WTC11 (cell line): ENCODE measurements around the gene PCDH9. TPM values are rescaled to one million over a fixed set of nuclear protein-coding genes. Genes with fewer than 3 reads are reported as not detected.

Experiments used
- ATAC-seq: fragments of 200-7000 bp; cut with Tn5 transposase; 2 replicates; pipeline ENCODE4 v1.10.0; 2021; ENCODE audit warnings: mild to moderate bottlenecking, moderate library complexity
- CTCF ChIA-PET: fragments of 300-600 bp; sonication (Branson Sonifier 250); formaldehyde crosslinking; loops from one replicate; lab custom pipeline; 2021; ENCODE audit warnings: antibody characterized with exemption; lab: Charles Lee
- POLR2A ChIA-PET: fragments of 350-600 bp; sonication (Branson Sonifier 250); formaldehyde crosslinking; loops from one replicate; lab custom pipeline; 2021; ENCODE audit warnings: antibody characterized with exemption; lab: Charles Lee
- DNase-seq: peaks from one replicate; pipeline ENCODE4 v3.0.0; 2021; ENCODE audit warnings: low spot score
- H3K27ac Mint-ChIP-seq: 2 replicates; pipeline ENCODE4 v1.8.0; 2021; ENCODE audit warnings: mixed read lengths
- H3K27me3 Mint-ChIP-seq: 2 replicates; pipeline ENCODE4 v1.8.0; 2021; ENCODE audit warnings: low read depth, mild to moderate bottlenecking, moderate library complexity, mixed read lengths
- H3K36me3 Mint-ChIP-seq: 2 replicates; pipeline ENCODE4 v1.8.0; 2021; ENCODE audit warnings: mixed read lengths
- H3K4me1 Mint-ChIP-seq: 2 replicates; pipeline ENCODE4 v1.8.0; 2022; ENCODE audit warnings: mixed read lengths
- H3K4me3 Mint-ChIP-seq: 2 replicates; pipeline ENCODE4 v1.8.0; 2021; ENCODE audit warnings: mild to moderate bottlenecking, moderate library complexity, mixed read lengths
- H3K9me3 Mint-ChIP-seq: 2 replicates; pipeline ENCODE4 v1.8.0; 2021; ENCODE audit warnings: mixed read lengths
- HMGA2 ChIP-seq: fragments of 250-450 bp; sonication (Bioruptor Pico); IDR thresholded peaks from 2 replicates; pipeline ENCODE4 v1.4.0; 2021; ENCODE audit warnings: mild to moderate bottlenecking, moderate library complexity
- IRF2 ChIP-seq: sonication (generic); formaldehyde crosslinking; IDR thresholded peaks from 2 replicates; pipeline ENCODE4 v1.8.0; 2022; ENCODE audit warnings: low read depth, missing genetic modification reagents, borderline replicate concordance
- JUN ChIP-seq: sonication (generic); formaldehyde crosslinking; IDR thresholded peaks from 2 replicates; pipeline ENCODE4 v1.8.0; 2023; ENCODE audit warnings: mild to moderate bottlenecking, missing genetic modification reagents
- KAT7 ChIP-seq: sonication (generic); formaldehyde crosslinking; IDR thresholded peaks from 2 replicates; pipeline ENCODE4 v1.8.1; 2023; ENCODE audit warnings: missing genetic modification reagents, mild to moderate bottlenecking, borderline replicate concordance
- MXD4 ChIP-seq: fragments of 250-450 bp; sonication (Bioruptor Pico); IDR thresholded peaks from 2 replicates; pipeline ENCODE4 v1.8.0; 2021; ENCODE audit warnings: mild to moderate bottlenecking, moderate library complexity, borderline replicate concordance
- PRRX2 ChIP-seq: fragments of 250-450 bp; sonication (Bioruptor Pico); IDR thresholded peaks from 2 replicates; pipeline ENCODE4 v1.8.0; 2021; ENCODE audit warnings: mild to moderate bottlenecking
- TCF7 ChIP-seq: sonication (generic); formaldehyde crosslinking; IDR thresholded peaks from 2 replicates; pipeline ENCODE4 v1.8.0; 2022; ENCODE audit warnings: mild to moderate bottlenecking, low read depth, missing genetic modification reagents, moderate library complexity
- TEAD1 ChIP-seq: sonication (generic); formaldehyde crosslinking; IDR thresholded peaks from 2 replicates; pipeline ENCODE4 v1.8.0; 2022; ENCODE audit warnings: mild to moderate bottlenecking, missing genetic modification reagents
- TEAD4 ChIP-seq: sonication (generic); formaldehyde crosslinking; IDR thresholded peaks from 2 replicates; pipeline ENCODE4 v1.8.0; 2022; ENCODE audit warnings: mild to moderate bottlenecking, missing genetic modification reagents
- ZNF121 ChIP-seq: sonication (generic); formaldehyde crosslinking; IDR thresholded peaks from 2 replicates; pipeline ENCODE4 v1.8.0; 2023; ENCODE audit warnings: missing genetic modification reagents
- ZNF232 ChIP-seq: sonication (generic); formaldehyde crosslinking; IDR thresholded peaks from 2 replicates; pipeline ENCODE4 v1.8.0; 2022; ENCODE audit warnings: mild to moderate bottlenecking, missing genetic modification reagents
- ZNF416 ChIP-seq: fragments of 250-450 bp; sonication (Bioruptor Pico); IDR thresholded peaks from 2 replicates; pipeline ENCODE4 v1.9.0; 2021; ENCODE audit warnings: mild to moderate bottlenecking, inconsistent platforms
- total RNA-seq: library from RNA; stranded (reverse); gene quantifications from 3 replicates; pipeline ENCODE4 v1.2.3, GENCODE V29; 2021
- TF ChIP-seq, protein P1 (sequence below): fragments of 250-450 bp; sonication (Bioruptor Pico); IDR thresholded peaks from 2 replicates; pipeline ENCODE4 v1.8.0; 2021; ENCODE audit warnings: mild to moderate bottlenecking
- TF ChIP-seq, protein P2 (sequence below): sonication (generic); formaldehyde crosslinking; IDR thresholded peaks from 2 replicates; pipeline ENCODE4 v1.8.1; 2022; ENCODE audit warnings: mild to moderate bottlenecking, moderate library complexity, missing genetic modification reagents
- TF ChIP-seq, protein P3 (sequence below): sonication (generic); formaldehyde crosslinking; IDR thresholded peaks from 2 replicates; pipeline ENCODE4 v1.8.0; 2023; ENCODE audit warnings: mild to moderate bottlenecking, missing genetic modification reagents
- TF ChIP-seq, protein P4 (sequence below): fragments of 200-600 bp; IDR thresholded peaks from 2 replicates; pipeline ENCODE4 v1.8.0; 2022; ENCODE audit warnings: antibody characterized with exemption
- TF ChIP-seq, protein P5 (sequence below): sonication (generic); formaldehyde crosslinking; IDR thresholded peaks from 2 replicates; pipeline ENCODE4 v1.8.1; 2023; ENCODE audit warnings: mild to moderate bottlenecking, missing genetic modification reagents, borderline replicate concordance

The PCDH9 gene
- total RNA-seq, 1 experiment from 2014 or later: 0.48 TPM

DNA sequence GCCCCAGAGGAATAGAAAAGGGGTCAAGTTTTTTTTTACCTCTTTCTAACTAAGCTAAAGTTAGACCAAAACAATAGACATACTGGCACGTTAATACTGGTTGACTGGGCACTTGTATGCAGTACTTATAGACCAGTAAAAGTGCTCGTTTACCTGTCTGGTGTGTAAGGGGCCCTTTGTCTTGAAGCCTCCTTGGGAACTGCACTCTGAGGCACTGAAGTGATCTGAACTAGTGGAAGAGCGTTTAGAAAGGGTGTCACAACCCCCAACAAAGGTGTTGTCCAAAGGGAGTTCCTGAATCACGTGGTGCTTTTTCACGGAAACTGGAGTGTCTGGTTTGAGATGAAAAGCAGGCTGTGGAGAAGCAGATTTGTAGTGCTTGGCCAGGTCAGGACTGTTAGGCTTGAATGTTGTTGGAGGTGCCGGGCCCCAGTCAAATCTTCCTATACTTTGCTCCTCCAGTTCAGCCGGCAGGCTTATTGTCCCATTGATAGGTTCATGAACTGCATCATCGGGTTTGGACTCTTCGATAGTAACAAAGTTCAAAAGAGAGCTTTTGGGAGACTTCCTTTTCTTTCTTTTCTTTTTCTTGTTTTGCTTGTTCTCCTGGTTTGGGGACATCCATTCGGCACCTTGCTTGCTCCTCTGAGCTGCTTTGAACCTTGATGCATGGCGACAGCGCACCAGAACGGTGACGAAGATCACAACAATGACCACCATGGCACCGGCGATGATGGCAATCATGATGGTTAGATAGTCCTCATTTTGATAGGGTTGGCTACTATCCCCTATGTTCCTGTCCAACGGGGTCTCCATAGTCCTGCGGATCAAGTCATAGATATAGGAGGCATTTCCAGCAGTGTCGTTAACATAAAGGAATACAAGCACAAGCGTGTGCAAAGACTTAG, 4.6 kb downstream of the PCDH9 start:
- Mint-ChIP-seq H3K27me3 (no peaks in the 10 kb centered on the region; the same call in 1 of the 2 replicates), H3K9me3 (no peaks in the 10 kb centered on the region), H3K36me3 (no peaks in the 10 kb centered on the region), H3K4me1 (peaks cover 6% of the 10 kb centered on the region), H3K4me3 (no peak overlapping the region), H3K27ac (no peak overlapping the region)
- ATAC-seq (no peak), DNase-seq (no peak)
- TF ChIP-seq, protein P1, sequence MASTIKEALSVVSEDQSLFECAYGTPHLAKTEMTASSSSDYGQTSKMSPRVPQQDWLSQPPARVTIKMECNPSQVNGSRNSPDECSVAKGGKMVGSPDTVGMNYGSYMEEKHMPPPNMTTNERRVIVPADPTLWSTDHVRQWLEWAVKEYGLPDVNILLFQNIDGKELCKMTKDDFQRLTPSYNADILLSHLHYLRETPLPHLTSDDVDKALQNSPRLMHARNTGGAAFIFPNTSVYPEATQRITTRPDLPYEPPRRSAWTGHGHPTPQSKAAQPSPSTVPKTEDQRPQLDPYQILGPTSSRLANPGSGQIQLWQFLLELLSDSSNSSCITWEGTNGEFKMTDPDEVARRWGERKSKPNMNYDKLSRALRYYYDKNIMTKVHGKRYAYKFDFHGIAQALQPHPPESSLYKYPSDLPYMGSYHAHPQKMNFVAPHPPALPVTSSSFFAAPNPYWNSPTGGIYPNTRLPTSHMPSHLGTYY (CRISPR knock-in tag): no peak
- TF ChIP-seq JUN (CRISPR knock-in tag): no peak
- TF ChIP-seq, protein P2, sequence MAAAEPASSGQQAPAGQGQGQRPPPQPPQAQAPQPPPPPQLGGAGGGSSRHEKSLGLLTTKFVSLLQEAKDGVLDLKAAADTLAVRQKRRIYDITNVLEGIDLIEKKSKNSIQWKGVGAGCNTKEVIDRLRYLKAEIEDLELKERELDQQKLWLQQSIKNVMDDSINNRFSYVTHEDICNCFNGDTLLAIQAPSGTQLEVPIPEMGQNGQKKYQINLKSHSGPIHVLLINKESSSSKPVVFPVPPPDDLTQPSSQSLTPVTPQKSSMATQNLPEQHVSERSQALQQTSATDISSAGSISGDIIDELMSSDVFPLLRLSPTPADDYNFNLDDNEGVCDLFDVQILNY (CRISPR knock-in tag): no peak
- no peak for TF ChIP-seq TEAD4
- TF ChIP-seq, protein P3, sequence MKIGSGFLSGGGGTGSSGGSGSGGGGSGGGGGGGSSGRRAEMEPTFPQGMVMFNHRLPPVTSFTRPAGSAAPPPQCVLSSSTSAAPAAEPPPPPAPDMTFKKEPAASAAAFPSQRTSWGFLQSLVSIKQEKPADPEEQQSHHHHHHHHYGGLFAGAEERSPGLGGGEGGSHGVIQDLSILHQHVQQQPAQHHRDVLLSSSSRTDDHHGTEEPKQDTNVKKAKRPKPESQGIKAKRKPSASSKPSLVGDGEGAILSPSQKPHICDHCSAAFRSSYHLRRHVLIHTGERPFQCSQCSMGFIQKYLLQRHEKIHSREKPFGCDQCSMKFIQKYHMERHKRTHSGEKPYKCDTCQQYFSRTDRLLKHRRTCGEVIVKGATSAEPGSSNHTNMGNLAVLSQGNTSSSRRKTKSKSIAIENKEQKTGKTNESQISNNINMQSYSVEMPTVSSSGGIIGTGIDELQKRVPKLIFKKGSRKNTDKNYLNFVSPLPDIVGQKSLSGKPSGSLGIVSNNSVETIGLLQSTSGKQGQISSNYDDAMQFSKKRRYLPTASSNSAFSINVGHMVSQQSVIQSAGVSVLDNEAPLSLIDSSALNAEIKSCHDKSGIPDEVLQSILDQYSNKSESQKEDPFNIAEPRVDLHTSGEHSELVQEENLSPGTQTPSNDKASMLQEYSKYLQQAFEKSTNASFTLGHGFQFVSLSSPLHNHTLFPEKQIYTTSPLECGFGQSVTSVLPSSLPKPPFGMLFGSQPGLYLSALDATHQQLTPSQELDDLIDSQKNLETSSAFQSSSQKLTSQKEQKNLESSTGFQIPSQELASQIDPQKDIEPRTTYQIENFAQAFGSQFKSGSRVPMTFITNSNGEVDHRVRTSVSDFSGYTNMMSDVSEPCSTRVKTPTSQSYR (CRISPR knock-in tag): no peak
- TF ChIP-seq PRRX2 (CRISPR knock-in tag): no peak
- TF ChIP-seq MXD4: no peak
- no peak for TF ChIP-seq HMGA2
- TF ChIP-seq IRF2: no peak
- no peak for TF ChIP-seq ZNF416 (CRISPR knock-in tag)
- TF ChIP-seq TCF7: no peak
- CTCF ChIA-PET: no interaction called here
- POLR2A ChIA-PET: no interaction called here

DNA sequence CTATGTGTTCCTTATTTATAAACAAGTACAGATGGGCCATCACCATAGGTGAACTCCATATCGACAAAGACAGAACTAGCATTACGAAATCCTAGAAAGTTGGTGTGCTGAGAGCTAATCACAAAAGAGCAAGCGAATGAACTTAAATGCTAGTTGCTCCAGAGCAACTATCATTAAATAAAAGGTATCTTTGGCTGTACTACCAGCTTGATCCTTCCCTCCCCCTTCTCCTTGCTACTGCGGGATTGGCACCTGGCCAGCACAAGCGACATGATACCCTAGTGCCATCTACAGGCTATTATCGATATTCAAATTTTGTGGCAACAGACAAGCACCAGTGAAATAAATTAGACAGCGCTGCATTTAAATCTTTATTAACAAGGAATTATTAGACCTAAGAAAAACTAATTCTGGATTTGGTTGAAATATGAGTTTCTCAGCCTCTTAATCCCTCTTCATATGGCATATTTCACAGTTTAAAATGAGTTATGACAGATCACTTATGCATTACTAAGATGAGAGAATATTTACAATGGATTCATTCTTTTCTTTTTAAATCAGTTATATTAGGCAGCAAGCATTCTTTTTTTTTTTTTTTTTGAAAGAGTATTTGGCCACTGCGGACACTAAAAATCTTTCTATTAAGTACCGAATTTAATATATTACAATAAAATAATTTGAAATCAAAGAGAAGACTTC, 5.8 kb downstream of the PCDH9 start:
- CTCF ChIA-PET: interaction anchor here (0.7 to 1.4 kb wide), 9 partner anchors 10 to 732 kb away, joined by 3 to 5 read pairs (median 4); no protein-coding TSS in a partner anchor
- H3K27ac Mint-ChIP-seq: no peak overlapping the region
- TF ChIP-seq, protein P4, sequence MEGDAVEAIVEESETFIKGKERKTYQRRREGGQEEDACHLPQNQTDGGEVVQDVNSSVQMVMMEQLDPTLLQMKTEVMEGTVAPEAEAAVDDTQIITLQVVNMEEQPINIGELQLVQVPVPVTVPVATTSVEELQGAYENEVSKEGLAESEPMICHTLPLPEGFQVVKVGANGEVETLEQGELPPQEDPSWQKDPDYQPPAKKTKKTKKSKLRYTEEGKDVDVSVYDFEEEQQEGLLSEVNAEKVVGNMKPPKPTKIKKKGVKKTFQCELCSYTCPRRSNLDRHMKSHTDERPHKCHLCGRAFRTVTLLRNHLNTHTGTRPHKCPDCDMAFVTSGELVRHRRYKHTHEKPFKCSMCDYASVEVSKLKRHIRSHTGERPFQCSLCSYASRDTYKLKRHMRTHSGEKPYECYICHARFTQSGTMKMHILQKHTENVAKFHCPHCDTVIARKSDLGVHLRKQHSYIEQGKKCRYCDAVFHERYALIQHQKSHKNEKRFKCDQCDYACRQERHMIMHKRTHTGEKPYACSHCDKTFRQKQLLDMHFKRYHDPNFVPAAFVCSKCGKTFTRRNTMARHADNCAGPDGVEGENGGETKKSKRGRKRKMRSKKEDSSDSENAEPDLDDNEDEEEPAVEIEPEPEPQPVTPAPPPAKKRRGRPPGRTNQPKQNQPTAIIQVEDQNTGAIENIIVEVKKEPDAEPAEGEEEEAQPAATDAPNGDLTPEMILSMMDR: peak; percentile 44
- TF ChIP-seq ZNF121: no peak
- ATAC-seq: peak; percentile 90
- peak; percentile 43 for DNase-seq
- POLR2A ChIA-PET: no interaction called here
- no peaks in the 10 kb centered on the region for H3K9me3 Mint-ChIP-seq
- no peak overlapping the region for H3K4me3 Mint-ChIP-seq
- no peaks in the 10 kb centered on the region; the same call in 1 of the 2 replicates for H3K27me3 Mint-ChIP-seq
- peaks cover 6% of the 10 kb centered on the region for H3K4me1 Mint-ChIP-seq
- H3K36me3 Mint-ChIP-seq: no peaks in the 10 kb centered on the region

DNA sequence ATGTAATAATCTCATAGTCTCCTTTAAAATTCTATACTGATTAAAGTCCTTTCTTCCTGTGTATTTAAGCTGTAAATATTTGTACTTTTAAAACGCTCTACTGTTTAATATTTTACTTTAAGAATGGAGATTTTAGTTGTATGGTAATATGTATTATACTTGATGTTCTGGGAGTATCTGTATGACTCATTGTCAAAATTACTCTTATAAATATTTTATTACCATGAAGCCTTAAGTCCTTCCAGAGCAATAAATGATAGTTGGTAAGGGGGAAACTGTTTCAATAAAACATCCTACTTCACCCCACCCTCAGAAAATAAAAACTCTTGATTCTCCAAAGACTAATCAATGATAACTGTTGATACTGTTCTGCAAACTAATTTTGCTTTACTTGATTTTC, 6.4 kb downstream of the PCDH9 start:
- H3K36me3 Mint-ChIP-seq: no peaks in the 10 kb centered on the region
- peaks cover 6% of the 10 kb centered on the region for H3K4me1 Mint-ChIP-seq
- no peak overlapping the region for H3K4me3 Mint-ChIP-seq
- DNase-seq: no peak
- POLR2A ChIA-PET: no interaction called here
- no peak for ATAC-seq
- H3K9me3 Mint-ChIP-seq: no peaks in the 10 kb centered on the region
- CTCF ChIA-PET: interaction anchor here (0.7 to 1.4 kb wide), 9 partner anchors 9 to 731 kb away, joined by 3 to 5 read pairs (median 4); no protein-coding TSS in a partner anchor
- no peaks in the 10 kb centered on the region; the same call in 1 of the 2 replicates for H3K27me3 Mint-ChIP-seq
- no peak overlapping the region for H3K27ac Mint-ChIP-seq
- TF ChIP-seq HMGA2 (no peak), IRF2 (no peak), KAT7 (CRISPR knock-in tag) (no peak), TEAD1 (no peak), ZNF232 (no peak)
- TF ChIP-seq, protein P5, sequence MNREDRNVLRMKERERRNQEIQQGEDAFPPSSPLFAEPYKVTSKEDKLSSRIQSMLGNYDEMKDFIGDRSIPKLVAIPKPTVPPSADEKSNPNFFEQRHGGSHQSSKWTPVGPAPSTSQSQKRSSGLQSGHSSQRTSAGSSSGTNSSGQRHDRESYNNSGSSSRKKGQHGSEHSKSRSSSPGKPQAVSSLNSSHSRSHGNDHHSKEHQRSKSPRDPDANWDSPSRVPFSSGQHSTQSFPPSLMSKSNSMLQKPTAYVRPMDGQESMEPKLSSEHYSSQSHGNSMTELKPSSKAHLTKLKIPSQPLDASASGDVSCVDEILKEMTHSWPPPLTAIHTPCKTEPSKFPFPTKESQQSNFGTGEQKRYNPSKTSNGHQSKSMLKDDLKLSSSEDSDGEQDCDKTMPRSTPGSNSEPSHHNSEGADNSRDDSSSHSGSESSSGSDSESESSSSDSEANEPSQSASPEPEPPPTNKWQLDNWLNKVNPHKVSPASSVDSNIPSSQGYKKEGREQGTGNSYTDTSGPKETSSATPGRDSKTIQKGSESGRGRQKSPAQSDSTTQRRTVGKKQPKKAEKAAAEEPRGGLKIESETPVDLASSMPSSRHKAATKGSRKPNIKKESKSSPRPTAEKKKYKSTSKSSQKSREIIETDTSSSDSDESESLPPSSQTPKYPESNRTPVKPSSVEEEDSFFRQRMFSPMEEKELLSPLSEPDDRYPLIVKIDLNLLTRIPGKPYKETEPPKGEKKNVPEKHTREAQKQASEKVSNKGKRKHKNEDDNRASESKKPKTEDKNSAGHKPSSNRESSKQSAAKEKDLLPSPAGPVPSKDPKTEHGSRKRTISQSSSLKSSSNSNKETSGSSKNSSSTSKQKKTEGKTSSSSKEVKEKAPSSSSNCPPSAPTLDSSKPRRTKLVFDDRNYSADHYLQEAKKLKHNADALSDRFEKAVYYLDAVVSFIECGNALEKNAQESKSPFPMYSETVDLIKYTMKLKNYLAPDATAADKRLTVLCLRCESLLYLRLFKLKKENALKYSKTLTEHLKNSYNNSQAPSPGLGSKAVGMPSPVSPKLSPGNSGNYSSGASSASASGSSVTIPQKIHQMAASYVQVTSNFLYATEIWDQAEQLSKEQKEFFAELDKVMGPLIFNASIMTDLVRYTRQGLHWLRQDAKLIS: no peak
- TF ChIP-seq, protein P1 (CRISPR knock-in tag): no peak
